Measurements from ENCODE around the gene CDC14A.
"Not testable (repeated sequence)": the region's sequence is repeated elsewhere in the genome, so short reads cannot be mapped to it uniquely, and the experiment has no call there.

Gene CDC14A

GRCh38 chr1:100352267-100353070, at the start of gene CDC14A:
CDC14A (plus strand) TSS chr1:100352506; CDS start chr1:100352955, 449 bp downstream.
- DNase-seq (ENCODE audit: low spot score) = peak; percentile 97

DNA sequence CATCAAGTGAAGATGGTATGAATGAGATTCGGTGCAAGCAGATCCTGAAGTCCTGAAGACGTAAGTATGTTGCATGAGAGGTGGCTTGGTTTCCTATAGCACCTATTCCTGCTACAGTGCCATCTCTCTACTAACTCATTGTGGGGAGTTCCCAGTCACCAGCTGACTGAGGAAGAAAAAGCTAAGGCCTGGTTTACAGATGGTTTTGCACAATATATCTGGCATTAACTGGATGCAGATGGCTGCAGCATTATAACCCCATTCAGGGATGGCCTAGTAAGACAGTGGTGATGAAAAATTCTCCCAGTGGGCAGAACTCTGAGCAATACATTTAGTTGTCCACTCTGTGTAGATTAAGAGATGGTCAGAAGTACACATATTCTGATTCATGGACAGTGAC, 49.6 kb upstream of the CDC14A start:
- DNase-seq (ENCODE audit: low spot score) = peak; percentile 20

DNA sequence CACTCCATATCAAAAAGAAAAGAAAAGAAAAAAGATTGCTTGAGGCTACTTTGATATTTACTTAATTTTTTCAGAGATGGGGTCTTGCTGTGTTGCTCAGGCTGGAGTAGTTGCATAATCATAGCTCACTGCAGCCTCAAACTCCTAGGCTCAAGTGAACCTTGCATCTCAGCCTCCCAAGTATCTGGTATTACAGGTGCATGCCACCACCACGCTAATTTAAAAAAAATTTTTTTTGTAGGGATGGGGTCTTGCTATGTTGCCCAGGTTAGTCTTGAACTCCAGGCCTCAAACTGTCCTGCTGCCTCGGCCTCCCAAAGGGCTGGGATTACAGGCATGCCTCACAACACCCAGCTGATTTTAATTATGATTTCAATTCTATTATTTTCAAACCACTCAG, 48.1 kb upstream of the CDC14A start:
- no peak for DNase-seq (ENCODE audit: low spot score)

DNA sequence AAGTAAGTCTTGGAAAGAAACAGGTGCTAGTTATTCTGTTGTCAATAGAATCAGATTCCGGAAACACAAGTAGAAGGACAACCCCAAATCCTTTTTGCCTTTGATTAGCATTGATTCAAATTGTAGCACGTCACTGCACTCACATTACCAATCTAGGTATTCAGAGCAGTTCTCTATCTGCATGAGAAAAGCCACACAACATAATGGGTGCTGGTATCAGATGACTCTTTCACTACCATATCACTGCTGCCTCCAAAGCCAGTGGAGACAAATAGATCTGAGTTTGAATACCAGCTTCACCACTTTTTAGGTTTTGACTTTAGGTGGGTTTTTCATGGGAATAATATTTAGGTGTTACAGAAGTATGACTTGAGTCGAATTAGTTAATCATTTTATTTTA, 47.4 kb upstream of the CDC14A start:
- no peak for DNase-seq (ENCODE audit: low spot score)

DNA sequence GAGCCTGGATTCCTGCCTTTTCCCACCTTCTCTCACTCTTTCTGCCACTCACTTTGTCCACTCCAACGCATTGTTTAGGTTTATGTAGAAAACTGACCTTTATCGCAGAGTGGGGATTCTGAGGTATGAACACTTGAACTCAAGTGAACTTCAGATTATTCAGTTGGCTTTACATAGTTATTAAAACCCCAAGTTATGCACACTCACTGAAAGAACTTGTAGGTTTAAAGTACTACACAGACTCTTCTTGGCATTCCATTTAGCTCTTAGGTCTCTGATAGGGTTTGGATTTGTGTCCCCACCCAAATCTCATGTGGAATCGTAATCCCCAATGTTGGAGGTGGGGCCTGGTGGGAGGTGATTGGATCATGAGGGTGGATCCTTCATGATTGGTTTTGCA, 46.4 kb upstream of the CDC14A start:
- DNase-seq (ENCODE audit: low spot score) = no peak

- no peak for DNase-seq (ENCODE audit: low spot score)
Observed at GRCh38 chr1:100306735-100307313, 45.5 kb upstream of the CDC14A start.

GRCh38 chr1:100308777-100309176, 43.5 kb upstream of the CDC14A start:
- peak; percentile 52 for DNase-seq (ENCODE audit: low spot score)

DNA sequence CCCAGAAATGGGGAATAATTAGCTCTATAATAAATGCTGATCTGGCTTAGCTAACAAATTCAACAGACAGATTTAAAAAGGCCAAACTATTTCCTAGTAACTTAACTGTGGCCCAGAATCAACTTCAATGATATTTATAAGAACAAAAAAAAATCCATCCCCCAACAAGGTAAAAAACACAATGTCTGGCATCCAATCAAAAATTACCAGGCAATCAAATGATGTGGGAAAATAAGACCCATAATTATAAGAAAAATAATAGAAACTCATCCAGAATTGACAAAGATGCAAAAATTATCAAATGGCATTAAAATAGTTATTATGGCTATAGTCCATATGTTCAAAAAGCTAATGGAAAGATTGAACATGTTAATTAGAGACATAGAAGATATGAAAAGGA, 42.4 kb upstream of the CDC14A start:
- no peak for DNase-seq (ENCODE audit: low spot score)

GRCh38 chr1:100313382-100313781, 38.9 kb upstream of the CDC14A start:
- DNase-seq (ENCODE audit: low spot score) = no peak

GRCh38 chr1:100316622-100317021, 35.7 kb upstream of the CDC14A start:
- DNase-seq (ENCODE audit: low spot score) = no peak

DNA sequence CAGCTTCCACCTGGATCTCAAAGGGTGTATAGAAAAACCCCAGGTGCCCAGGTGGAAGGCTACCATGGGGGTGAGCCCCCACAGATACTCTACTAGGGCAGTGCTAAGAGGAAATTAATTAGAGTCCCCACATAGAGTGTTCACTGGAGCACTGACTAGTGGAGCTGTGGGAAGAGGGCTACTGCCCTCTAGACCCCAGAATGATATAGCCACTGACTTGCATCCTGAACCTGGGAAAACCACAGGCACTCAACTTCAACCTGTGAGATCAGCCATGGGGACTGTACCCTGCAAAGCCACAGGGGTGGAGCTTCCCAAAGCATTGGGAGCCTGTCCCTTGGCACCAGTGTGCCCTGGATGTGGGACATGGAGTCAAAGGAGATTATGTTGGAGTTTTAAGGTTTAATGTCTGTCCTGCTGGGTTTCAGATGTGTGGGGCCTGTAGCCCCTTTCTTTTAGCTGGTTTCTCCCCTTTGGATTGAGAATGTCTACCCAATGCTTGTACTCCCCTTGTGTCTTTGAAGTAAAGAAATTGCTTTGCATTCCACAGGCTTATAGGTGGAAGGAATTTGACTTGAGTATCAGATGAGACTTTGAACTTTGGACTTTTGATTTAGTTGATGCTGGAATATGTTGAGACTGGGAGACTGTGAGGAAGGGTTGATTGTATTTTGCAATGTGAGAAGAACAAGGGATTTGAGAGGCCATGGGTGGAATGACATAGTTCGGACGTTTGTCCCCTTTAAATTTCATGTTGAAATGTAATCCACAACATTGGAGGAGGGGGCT, 31.8 kb upstream of the CDC14A start:
- DNase-seq (ENCODE audit: low spot score) = no peak

DNA sequence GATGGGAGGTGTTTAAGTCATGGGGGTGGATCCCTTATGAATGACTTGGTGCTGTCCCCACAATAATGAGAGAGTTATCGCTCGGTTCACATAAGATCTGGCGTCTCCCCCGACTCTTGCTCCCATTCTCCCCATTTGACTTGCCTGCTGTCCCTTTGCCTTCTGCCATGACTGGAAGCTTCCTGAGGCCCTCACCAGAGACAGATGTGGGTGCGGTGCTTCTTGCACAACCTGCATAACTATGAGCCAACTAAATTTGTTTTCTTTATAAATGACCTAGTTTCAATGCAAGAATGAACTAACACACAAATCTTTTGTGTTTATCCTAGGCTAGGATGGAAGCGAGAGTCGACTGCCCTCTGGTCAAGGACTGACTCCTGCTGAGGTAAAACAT, 31.2 kb upstream of the CDC14A start:
- no peak for DNase-seq (ENCODE audit: low spot score)

DNA sequence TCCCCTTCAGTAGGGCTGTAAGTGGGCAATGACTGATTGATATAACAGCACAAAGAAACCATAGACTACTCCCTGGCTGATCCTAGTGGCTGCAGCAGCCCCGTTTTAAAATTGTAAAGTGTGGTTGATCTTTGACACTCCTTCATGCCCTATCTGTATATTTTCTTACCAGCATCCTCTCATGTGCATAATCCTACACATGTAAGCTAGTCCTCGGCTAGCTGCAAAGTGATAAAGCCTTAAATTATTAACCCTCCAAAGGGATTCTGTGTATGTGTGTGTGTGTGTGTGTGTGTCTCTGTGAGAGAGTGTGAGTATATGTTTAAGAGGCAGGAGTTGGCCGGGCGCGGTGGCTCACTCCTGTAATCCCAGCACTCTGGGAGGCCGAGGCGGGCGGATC, 30.8 kb upstream of the CDC14A start:
- DNase-seq (ENCODE audit: low spot score) = no peak

DNA sequence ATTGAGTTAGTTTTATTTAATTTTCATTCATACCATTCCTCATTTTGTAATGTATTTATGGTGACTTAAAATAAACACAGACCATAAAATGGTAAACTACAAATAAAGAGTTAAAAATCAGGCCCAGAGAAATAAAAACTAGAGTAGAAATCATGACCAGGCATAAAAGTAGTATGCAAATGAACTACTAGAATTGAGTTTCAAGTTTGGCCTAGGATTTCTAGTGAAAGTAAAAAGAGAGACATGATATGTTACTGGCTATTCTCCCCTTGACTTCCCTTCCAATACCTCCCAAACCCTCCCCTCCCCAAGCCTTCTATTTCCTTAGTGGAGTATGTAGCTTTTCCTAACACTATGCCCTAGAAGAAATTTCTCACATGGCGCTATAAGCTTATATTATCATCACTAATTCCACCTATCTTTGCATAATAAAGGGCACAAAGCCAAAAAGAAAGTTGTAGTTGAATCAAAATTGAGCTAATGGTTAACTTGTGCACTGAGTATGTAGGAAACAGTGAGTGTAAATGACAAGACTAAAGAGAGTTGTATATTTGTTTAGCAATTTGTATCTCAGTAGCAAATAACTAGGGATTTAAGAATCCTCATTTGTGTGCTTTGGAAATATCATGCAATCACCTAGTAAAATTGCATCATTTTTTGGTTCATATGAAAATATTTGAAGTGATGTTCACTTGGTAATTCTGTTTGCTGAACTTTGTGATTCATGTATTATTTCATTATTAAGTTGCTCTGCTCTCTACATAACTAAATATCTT, 29.7 kb upstream of the CDC14A start:
- DNase-seq (ENCODE audit: low spot score) = peak; percentile 51

GRCh38 chr1:100323419-100324106, 28.7 kb upstream of the CDC14A start:
- DNase-seq (ENCODE audit: low spot score) = peak; percentile 39

DNA sequence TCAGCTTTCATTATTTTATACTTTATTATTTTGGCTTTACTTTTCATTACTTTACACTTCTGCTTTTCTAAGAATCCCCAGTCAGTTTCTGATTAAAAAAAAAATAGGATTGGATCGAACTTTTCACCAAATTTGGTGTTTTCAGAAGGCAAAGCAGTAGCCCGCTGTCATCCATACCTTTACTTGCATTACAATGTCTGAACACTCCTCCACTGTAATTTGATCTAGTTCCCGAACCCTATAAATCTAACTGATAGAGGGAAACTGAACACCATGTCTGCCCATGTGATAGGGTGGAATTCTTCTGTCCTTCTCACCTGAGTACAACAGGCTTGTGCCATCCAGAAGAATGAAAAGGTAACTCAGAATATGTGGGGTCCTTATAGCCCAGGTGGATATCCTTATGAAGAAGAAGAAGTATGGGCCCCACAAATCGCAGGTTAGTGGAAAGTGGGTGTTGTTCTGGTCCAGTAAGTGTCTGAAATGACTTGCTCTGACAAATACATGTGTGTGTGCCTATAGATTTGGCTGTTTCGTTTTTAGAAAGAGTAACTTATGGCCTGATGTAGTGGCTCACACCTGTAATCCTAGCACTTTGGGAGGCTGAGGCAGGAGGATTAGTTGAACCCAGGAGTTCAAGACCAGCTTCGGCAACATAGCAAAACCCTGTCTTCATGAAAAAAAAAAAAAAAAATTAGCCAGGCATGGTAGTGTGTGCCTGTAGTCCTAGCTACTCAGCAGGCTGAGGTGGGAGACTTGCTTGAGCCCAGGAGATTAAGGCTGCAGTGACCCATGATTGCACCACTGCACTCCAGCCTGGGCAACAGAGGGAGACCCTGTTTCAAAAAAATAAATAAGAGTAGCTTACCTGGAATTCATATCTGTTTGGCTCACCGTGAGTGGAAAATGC, 26.6 kb upstream of the CDC14A start:
- DNase-seq (ENCODE audit: low spot score) = no peak

- not testable (repeated sequence) for DNase-seq (ENCODE audit: low spot score)
Observed at GRCh38 chr1:100326325-100326670, 26.0 kb upstream of the CDC14A start.

DNA sequence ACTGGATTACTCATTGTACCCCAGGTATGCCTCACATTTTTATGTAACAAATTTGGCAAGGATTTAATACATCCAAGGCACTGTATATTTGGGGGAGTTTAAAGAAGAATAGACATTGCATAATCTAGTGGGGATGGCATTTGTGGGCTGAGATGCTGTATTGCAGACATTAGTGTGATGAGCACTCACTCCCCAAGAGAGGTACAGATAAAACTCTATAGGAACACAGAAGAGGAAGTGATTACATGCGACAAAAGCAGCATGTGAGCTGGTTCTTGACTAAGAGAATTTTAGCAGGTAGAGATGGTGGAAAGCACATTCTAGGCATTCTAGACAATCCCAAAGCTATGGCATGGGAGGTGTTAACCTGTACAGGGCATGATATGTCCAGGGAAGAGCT, 24.2 kb upstream of the CDC14A start:
- DNase-seq (ENCODE audit: low spot score) = no peak

DNA sequence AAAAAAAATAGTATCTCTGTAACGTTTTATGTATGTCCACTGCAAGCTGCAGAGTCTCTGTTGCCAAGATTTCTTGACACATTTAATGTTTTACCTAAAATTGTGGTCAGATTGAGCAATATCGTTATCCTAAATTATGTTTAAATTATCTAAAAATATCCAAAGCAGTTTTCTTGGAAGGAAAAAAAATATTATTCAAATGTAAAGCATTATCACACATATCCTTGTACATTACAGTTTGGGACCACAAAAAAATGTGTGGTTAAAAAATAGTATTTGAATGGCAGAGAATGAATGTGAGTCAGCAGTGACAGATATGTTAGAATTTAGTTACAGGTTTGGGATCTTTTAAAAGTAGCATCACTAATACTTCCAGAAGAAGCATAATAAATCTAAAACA, 21.2 kb upstream of the CDC14A start:
- DNase-seq (ENCODE audit: low spot score) = not testable (repeated sequence)

- no peak for DNase-seq (ENCODE audit: low spot score)
Observed at GRCh38 chr1:100332331-100332730, 20.0 kb upstream of the CDC14A start.

DNA sequence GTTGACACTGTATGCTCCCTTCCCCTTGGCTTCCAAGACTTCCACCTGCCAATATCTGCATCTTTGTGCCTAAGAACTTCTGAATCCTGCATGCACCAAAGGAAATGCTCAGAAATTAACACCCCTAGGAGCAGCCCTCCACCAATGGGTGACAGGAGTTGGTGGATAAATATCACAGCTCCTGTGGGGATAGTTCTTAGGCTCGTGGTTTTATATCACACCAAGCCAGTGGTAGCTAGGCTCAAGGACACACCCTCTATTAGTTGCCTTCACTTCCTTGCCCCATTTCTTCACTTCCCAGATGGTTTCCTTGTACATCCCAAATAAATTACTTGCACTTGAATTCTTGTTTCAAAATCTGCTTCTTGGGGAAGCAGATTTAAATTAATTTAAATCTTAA, 16.9 kb upstream of the CDC14A start:
- DNase-seq (ENCODE audit: low spot score) = no peak
